Measurements from ENCODE around the gene ARMC8.

Gene ARMC8

GRCh38 chr3:138297876-138298275 is 110.8 kb downstream of the ARMC8 start:
- no peaks in the 10 kb centered on the region for H3K9me3 ChIP-seq (ENCODE audit: insufficient read depth, low read length, severe bottlenecking)
- H2AFZ ChIP-seq (ENCODE audit: low read depth, low read length) = no peak overlapping the region
- no peaks in the 10 kb centered on the region for H3K79me2 ChIP-seq (ENCODE audit: insufficient read depth, low read length)
- H3K27me3 ChIP-seq (ENCODE audit: insufficient read depth, low read length, poor library complexity) = no peaks in the 10 kb centered on the region
- H3K4me2 ChIP-seq (ENCODE audit: insufficient read depth, low read length) = no peak overlapping the region
- H3K9ac ChIP-seq (ENCODE audit: low read depth, low read length) = no peak overlapping the region
- ATAC-seq (ENCODE audit: insufficient read depth, low read depth) (no peak), DNase-seq (no peak)
- peaks cover 50% of the 10 kb centered on the region for H3K36me3 ChIP-seq (ENCODE audit: insufficient read depth, low read length)
- no peaks in the 10 kb centered on the region for H3K4me1 ChIP-seq (ENCODE audit: insufficient read depth, low read length)
- H3K27ac ChIP-seq (ENCODE audit: low read length) = no peak overlapping the region
- H3K4me3 ChIP-seq (ENCODE audit: low read depth in 1 of 2, low read length in 2 of 2) = no peak overlapping the region
- H4K20me1 ChIP-seq (ENCODE audit: insufficient read depth, low read length) = no peaks in the 10 kb centered on the region; the same call in none of the 2 replicates
- TF ChIP-seq EZH2 (IDR thresholded peaks at IDR 0.05; ENCODE audit: borderline replicate concordance, low read depth, low read length, severe bottlenecking) = no peak
- TF ChIP-seq CTCF (IDR thresholded peaks at IDR 0.05; ENCODE audit: borderline replicate concordance, extremely low read depth, low read length, poor library complexity, severe bottlenecking) = no peak

DNA sequence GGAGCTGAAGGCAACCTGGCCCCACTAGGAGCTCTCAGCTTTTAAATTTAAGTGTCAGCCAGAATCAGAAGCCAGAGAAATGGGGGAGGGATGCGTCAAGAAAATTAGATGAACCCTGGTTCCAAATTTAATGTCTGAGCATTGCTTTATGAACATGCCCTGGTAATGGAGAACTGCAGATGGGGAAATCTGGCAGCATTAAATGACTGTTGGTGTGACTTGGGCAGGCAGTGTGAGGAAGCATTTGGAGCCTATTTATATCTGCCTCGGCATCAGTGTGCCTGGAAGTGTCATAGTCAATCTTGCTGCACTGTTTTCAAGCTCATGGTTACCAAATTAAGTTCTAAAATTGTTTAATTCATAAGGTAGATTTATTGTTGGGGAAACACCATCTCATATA is 113.5 kb downstream of the ARMC8 start:
- ATAC-seq (ENCODE audit: insufficient read depth, low read depth) (no peak), DNase-seq (no peak)
- no peaks in the 10 kb centered on the region for H3K27me3 ChIP-seq (ENCODE audit: insufficient read depth, low read length, poor library complexity)
- peaks cover 25% of the 10 kb centered on the region for H3K36me3 ChIP-seq (ENCODE audit: insufficient read depth, low read length)
- no peak overlapping the region for H2AFZ ChIP-seq (ENCODE audit: low read depth, low read length)
- H3K4me2 ChIP-seq (ENCODE audit: insufficient read depth, low read length) = no peak overlapping the region
- H3K27ac ChIP-seq (ENCODE audit: low read length) = no peak overlapping the region
- no peaks in the 10 kb centered on the region; the same call in none of the 2 replicates for H4K20me1 ChIP-seq (ENCODE audit: insufficient read depth, low read length)
- no peak overlapping the region for H3K4me3 ChIP-seq (ENCODE audit: low read depth in 1 of 2, low read length in 2 of 2)
- H3K9ac ChIP-seq (ENCODE audit: low read depth, low read length) = no peak overlapping the region
- no peak for TF ChIP-seq CTCF (IDR thresholded peaks at IDR 0.05; ENCODE audit: borderline replicate concordance, extremely low read depth, low read length, poor library complexity, severe bottlenecking)
- no peak for TF ChIP-seq EZH2 (IDR thresholded peaks at IDR 0.05; ENCODE audit: borderline replicate concordance, low read depth, low read length, severe bottlenecking)
- no peaks in the 10 kb centered on the region for H3K4me1 ChIP-seq (ENCODE audit: insufficient read depth, low read length)
- H3K79me2 ChIP-seq (ENCODE audit: insufficient read depth, low read length) = no peaks in the 10 kb centered on the region
- no peaks in the 10 kb centered on the region for H3K9me3 ChIP-seq (ENCODE audit: insufficient read depth, low read length, severe bottlenecking)

DNA sequence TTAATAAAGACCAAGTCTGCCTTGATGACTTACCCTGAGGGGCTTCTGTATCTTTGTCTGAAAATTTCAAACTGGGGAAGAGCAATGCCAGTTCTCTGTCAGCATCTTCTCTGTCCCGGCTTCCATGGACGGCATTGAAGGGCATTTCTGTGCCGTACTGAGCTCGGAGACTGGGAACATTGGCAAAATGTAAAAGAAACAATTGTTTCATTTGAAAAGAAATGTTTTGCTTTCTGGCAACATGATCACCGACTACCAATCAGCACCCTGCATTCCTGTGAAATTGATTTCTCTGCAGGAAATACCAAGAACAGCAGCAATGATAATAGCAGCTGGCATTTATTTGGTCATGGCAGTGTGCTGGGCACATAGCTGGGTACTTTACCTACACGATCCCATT is 116.4 kb downstream of the ARMC8 start:
- Histone ChIP-seq H3K27ac (ENCODE audit: low read length) (no peak overlapping the region), H2AFZ (ENCODE audit: low read depth, low read length) (no peak overlapping the region), H3K9me3 (ENCODE audit: insufficient read depth, low read length, severe bottlenecking) (peaks cover 8% of the 10 kb centered on the region), H4K20me1 (ENCODE audit: insufficient read depth, low read length) (no peaks in the 10 kb centered on the region; the same call in none of the 2 replicates), H3K79me2 (ENCODE audit: insufficient read depth, low read length) (no peaks in the 10 kb centered on the region), H3K4me1 (ENCODE audit: insufficient read depth, low read length) (no peaks in the 10 kb centered on the region), H3K27me3 (ENCODE audit: insufficient read depth, low read length, poor library complexity) (no peaks in the 10 kb centered on the region), H3K4me2 (ENCODE audit: insufficient read depth, low read length) (no peak overlapping the region), H3K36me3 (ENCODE audit: insufficient read depth, low read length) (peaks cover 5% of the 10 kb centered on the region; the same call in 1 of the 2 replicates), H3K9ac (ENCODE audit: low read depth, low read length) (no peak overlapping the region), H3K4me3 (ENCODE audit: low read depth in 1 of 2, low read length in 2 of 2) (no peak overlapping the region)
- ATAC-seq (ENCODE audit: insufficient read depth, low read depth) (no peak), DNase-seq (no peak)
- no peak for TF ChIP-seq EZH2 (IDR thresholded peaks at IDR 0.05; ENCODE audit: borderline replicate concordance, low read depth, low read length, severe bottlenecking)
- no peak for TF ChIP-seq CTCF (IDR thresholded peaks at IDR 0.05; ENCODE audit: borderline replicate concordance, extremely low read depth, low read length, poor library complexity, severe bottlenecking)

DNA sequence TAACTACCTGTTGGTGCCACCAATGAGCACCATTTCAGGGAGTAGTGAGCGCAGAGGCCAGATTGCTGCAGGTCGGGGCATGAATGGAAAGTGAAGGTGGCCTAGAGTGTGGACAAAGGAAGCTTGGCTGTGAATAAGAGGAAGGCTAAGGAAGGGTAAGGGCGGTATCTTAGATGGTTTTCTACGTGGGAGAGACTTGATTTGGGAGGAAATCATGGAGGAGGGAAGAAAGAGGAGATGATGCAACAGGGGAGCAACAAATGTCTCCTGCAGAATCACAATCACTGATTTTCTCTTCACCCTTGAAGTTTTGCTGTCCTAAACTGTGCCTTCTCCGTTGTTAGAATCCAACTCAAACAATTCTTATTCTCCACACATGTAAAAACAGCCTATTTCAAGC is 120.8 kb downstream of the ARMC8 start:
- peaks cover 10% of the 10 kb centered on the region for H3K9me3 ChIP-seq (ENCODE audit: insufficient read depth, low read length, severe bottlenecking)
- no peak overlapping the region for H3K27ac ChIP-seq (ENCODE audit: low read length)
- TF ChIP-seq CTCF (IDR thresholded peaks at IDR 0.05; ENCODE audit: borderline replicate concordance, extremely low read depth, low read length, poor library complexity, severe bottlenecking) (no peak), EZH2 (IDR thresholded peaks at IDR 0.05; ENCODE audit: borderline replicate concordance, low read depth, low read length, severe bottlenecking) (no peak)
- ATAC-seq (ENCODE audit: insufficient read depth, low read depth) (no peak), DNase-seq (no peak)
- H4K20me1 ChIP-seq (ENCODE audit: insufficient read depth, low read length) = no peaks in the 10 kb centered on the region
- H3K79me2 ChIP-seq (ENCODE audit: insufficient read depth, low read length) = no peaks in the 10 kb centered on the region
- H3K27me3 ChIP-seq (ENCODE audit: insufficient read depth, low read length, poor library complexity) = peaks cover 4% of the 10 kb centered on the region
- no peak overlapping the region for H3K4me3 ChIP-seq (ENCODE audit: low read depth in 1 of 2, low read length in 2 of 2)
- no peak overlapping the region for H2AFZ ChIP-seq (ENCODE audit: low read depth, low read length)
- no peaks in the 10 kb centered on the region for H3K36me3 ChIP-seq (ENCODE audit: insufficient read depth, low read length)
- no peak overlapping the region for H3K9ac ChIP-seq (ENCODE audit: low read depth, low read length)
- H3K4me1 ChIP-seq (ENCODE audit: insufficient read depth, low read length) = no peaks in the 10 kb centered on the region
- H3K4me2 ChIP-seq (ENCODE audit: insufficient read depth, low read length) = no peak overlapping the region
